Activated CD8-positive, alpha-beta memory T cell treated with anti-CD3 and anti-CD28 coated beads, Interleukin-2, amount 50 U/mL, for 4 hours (primary cell): ENCODE results near the gene ZNF793.

ENCODE experiments used
- DNase-seq: peaks from one replicate; pipeline ENCODE4 v3.0.0-alpha.2; 2020

ZNF793 gene

GRCh38 chr19:37572203-37572602, 65.5 kb downstream of the ZNF793 start:
- no peak for DNase-seq

DNA sequence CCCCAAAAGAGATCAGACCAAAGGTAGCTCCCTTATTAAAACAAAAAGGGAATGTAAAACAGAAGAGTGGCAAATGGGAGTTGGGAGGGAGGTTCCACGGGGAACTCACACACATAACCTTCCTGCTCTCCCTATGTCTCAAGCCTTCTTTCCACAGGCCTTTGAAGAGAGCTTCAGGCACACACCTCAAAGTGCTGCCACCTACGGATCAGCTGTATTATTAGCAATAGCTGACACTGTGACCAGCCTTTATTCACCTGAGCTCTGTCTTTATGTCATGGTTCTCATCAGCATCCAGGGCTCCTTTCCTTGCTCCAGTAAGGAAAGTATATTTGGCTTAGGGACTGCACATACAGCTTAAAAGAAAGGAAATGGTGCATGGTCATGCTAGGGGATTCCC, 76.6 kb downstream of the ZNF793 start:
- DNase-seq: no peak
